PC-9 (cell line): ENCODE results near the gene TNN.

Experiments
- EZH2 ChIP-seq: fragments of 200-600 bp; sonication (generic); IDR thresholded peaks from 2 replicates; pipeline ENCODE4 v1.8.0; 2017; ENCODE audit warnings: antibody characterized with exemption, low read depth
- TF ChIP-seq, protein P1 (sequence below): fragments of 200-600 bp; sonication (generic); conservative IDR thresholded peaks from 2 replicates; pipeline ENCODE4 v1.6.1; 2017; ENCODE audit warnings: mixed run types, antibody characterized with exemption, mild to moderate bottlenecking, moderate library complexity

DNA sequence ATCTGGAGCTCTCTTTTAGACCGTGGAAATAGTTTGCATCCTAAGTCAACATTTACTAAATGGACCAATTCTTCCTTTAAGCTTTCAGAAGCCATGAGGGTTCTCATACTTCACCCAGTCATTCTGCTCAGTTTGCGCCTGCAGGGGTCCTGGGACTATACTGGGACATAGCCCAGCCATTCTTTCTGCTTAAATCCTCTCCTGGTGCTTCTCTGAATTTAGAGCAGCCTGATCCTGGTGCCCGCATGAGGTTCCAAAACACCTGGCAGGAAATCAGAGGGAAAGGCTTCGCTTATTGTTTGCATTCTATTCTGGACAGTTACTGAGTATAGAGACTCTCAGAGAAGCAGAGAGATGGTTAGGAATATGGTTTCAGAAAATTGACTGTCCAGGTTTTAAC lies 27.0 kb downstream of the TNN start:
- TF ChIP-seq, protein P1, sequence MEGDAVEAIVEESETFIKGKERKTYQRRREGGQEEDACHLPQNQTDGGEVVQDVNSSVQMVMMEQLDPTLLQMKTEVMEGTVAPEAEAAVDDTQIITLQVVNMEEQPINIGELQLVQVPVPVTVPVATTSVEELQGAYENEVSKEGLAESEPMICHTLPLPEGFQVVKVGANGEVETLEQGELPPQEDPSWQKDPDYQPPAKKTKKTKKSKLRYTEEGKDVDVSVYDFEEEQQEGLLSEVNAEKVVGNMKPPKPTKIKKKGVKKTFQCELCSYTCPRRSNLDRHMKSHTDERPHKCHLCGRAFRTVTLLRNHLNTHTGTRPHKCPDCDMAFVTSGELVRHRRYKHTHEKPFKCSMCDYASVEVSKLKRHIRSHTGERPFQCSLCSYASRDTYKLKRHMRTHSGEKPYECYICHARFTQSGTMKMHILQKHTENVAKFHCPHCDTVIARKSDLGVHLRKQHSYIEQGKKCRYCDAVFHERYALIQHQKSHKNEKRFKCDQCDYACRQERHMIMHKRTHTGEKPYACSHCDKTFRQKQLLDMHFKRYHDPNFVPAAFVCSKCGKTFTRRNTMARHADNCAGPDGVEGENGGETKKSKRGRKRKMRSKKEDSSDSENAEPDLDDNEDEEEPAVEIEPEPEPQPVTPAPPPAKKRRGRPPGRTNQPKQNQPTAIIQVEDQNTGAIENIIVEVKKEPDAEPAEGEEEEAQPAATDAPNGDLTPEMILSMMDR: no peak
- no peak for TF ChIP-seq EZH2
